Suppressor macrophage treated with lipopolysaccharide for 1 hour (primary cell): ENCODE measurements around the gene TMEM266.
"Not testable (repeated sequence)": the region's sequence is repeated elsewhere in the genome, so short reads cannot be mapped to it uniquely, and the experiment has no call there.

Experiments
- DNase-seq, 3 donors: peaks; one replicate each; pipeline ENCODE4 v3.0.0-alpha.2; 2020 to 2022

TMEM266 gene, protein sequence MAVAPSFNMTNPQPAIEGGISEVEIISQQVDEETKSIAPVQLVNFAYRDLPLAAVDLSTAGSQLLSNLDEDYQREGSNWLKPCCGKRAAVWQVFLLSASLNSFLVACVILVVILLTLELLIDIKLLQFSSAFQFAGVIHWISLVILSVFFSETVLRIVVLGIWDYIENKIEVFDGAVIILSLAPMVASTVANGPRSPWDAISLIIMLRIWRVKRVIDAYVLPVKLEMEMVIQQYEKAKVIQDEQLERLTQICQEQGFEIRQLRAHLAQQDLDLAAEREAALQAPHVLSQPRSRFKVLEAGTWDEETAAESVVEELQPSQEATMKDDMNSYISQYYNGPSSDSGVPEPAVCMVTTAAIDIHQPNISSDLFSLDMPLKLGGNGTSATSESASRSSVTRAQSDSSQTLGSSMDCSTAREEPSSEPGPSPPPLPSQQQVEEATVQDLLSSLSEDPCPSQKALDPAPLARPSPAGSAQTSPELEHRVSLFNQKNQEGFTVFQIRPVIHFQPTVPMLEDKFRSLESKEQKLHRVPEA

GRCh38 chr15:76059320-76060117 lies at the start of gene TMEM266:
TMEM266 (plus strand) TSS chr15:76059985; CDS start chr15:76134264, 74,279 bp downstream.
- peak; percentile 76 to 96 (median 88) for DNase-seq

GRCh38 chr15:76010613-76011012 lies 49.2 kb upstream of the TMEM266 start:
- no peak for DNase-seq

DNA sequence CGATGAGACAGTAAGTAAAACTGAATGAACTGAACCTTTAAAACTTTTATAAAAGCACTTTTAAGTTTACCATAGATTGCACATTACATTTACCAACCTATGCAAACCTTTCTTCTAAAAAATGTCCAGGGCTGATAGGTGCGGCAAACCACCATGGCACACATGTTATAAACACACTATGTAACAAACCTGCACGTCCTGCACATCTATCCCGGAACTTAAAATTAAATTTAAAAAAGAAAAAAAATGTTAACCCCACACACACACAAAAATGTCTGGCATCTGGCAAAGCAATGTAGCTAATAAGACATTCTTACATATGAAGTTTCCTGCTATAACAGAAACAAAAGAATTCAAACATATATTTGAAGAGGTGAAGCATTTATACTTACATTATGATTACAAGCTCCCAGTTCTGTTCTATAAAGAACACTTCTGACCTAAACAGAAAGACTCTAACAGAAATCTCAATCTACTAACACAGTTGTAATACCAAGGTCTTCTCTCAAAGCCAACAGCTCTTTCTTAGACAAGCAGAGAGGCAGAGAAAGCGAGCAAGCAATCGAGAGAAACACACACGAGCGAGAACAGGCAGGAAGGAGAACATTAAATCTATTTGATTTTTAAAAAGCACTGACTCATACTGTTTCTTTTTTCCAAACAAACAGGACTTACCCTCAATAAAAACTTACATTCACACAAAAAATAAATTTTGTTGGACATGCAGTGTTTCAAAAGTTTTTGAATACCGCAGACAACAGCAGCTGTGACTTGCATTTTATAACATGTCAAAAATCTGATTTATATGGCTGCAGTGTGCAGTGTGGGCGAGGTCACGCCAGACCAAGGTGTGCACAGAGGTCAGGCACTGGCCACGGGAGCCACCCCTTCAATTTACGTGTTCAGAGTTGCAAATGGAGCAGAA lies 47.9 kb upstream of the TMEM266 start, which contains the start of gene NRG4:
Gene NRG4 (minus strand): TSS at position 798 of the 925 bp plus-strand sequence. CDS start 1,194 bp downstream, outside the sequence.
- peak in 2 of 3 donors; percentile 17 to 20 for DNase-seq

- not testable (repeated sequence) for DNase-seq
Observed at GRCh38 chr15:76013470-76013869, 46.3 kb upstream of the TMEM266 start.

DNA sequence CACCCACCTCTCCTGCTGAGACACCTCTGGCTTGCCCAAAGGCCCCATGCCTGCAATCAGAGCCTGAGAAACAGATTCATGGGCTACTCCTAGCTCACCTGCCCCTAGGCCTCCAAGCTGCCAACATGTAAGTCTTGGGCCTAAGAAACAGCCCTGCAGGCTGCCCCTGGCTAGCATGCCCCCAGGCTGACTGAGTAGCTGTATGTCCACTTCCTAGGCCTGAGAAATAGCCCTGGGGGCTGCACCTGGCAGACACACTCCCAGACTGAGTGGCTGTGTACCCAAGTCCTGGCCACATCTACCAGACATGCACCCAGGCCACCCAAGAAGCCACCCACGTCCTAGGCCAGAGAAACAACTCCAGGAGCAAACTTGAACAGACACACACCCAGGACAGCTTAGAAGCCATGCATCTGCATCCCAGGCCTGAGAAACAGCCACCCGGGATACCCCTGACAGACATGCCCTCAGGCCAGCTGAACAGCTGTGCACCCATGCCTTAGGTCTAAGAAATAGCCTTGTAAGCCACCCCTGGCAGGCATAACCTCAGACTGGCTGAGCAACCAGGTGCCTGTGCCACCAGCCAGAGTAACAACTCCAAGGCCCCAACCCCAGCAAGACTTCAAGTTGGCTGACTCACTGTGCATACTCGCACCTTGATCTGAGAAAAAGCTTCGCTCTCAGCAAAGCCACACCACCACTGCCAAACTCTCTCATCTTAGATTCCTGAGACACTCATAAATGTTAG lies 35.6 kb upstream of the TMEM266 start:
- no peak for DNase-seq

DNA sequence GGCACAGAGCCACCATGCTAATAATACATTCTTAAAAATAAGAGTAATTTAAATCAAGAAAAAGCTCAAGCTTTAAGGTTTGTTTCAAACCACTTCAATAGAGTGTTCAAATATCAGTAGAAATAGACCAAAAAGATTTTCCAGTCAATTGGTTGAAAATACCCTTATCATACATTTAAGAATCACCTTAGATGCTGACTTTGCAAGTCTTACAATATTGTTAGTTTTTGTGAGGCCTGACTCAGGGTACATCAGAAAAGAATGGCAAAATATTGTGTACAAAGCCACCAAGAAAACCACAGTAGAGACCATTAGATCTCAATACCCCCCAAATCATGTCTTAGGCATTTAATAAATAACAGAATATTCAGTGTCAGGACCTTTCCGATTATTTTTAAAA lies 27.7 kb upstream of the TMEM266 start:
- DNase-seq: no peak

GRCh38 chr15:76033438-76033837 lies 26.3 kb upstream of the TMEM266 start:
- no peak for DNase-seq

GRCh38 chr15:76034111-76034510 lies 25.7 kb upstream of the TMEM266 start:
- no peak for DNase-seq

DNA sequence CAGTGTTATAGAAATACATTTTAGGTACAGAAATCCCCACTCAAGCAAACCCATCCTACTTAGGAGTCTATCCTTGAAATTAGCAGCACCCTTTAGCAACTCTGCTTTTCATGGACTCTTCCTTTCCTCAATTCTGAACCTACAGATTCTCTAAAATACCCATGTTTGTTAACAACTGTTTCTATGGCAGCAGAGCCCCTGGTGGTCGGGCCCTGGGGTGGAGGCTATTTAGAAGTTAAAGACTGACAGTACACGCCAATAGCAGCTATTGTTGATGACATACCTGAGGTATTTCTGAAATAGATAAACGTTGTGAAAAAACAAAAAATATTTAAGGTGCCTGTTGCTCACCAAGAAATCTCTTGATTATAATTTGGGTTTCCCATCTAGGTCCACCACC lies 24.2 kb upstream of the TMEM266 start:
- no peak for DNase-seq

- DNase-seq: no peak
Observed at GRCh38 chr15:76038512-76038911, 21.3 kb upstream of the TMEM266 start.

DNA sequence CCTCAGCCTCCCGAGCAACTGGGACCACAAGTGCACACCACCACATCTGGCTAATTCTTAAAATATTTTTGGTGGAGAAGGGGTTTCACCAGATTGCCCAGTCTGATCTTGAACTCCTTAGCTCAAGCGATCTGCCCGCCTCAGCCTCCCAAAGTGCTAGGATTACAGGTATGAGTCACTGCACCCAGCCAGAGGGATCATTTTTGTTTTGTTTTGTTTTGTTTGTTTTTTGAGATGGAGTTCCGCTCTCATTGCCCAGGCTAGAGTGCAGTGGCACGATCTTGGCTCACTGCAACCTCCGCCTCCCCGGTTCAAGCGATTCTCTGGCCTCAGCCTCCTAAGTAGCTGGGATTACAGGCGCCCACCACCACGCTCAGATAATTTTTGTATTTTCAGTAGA lies 5.6 kb upstream of the TMEM266 start:
- not testable (repeated sequence) for DNase-seq

DNA sequence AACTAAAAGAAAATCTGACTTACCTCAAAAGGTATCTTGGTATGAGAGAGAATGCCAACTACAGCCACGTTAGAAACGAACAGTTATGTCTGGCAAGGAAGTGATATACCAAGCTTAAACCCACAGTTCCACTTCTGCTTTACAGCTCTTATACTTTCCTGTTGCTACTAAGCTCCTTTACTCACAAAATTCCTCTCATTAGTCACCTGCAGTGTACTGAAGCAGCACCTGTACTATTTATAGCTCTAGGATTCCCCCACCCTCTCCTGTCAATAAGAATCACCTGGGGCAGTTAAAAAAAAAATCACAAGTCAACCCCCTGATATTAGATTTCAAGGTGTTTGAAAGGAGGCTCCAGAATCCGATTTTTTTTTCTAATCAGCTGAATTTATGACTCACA lies 2.9 kb upstream of the TMEM266 start:
- DNase-seq: peak; percentile 35 to 54 (median 52)

- DNase-seq: peak; percentile 72 to 81 (median 79)
Observed at GRCh38 chr15:76057332-76058000, 2.3 kb upstream of the TMEM266 start.

DNA sequence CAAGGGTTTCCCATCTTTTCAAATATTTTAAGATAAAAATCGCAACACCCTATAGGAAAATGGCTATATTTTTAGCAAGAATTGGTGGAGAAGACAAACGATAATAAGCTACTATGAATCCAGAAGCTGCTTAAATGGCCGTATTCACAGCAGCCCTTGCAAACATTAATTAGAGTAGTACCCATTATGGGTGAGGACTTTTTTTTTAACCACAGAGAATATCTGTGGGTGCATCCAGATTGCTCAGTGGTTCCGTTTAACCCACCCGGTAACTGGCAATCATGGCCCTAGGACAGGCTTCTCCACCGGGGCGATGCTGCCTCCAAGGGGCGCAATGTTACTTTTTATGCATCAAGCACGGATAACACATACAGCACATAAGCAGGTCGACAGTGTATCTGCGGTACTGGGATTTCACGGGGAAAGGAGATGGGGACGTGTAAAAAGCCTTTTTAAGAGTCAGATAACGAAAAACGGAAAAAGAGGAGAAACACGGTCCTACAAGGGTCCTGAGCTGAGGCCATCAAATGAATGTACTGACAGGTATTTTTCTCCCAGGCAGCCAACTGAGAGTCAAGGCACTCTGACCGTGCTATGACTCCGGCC lies 968 bp upstream of the TMEM266 start:
- peak; percentile 63 to 70 (median 68) for DNase-seq

DNA sequence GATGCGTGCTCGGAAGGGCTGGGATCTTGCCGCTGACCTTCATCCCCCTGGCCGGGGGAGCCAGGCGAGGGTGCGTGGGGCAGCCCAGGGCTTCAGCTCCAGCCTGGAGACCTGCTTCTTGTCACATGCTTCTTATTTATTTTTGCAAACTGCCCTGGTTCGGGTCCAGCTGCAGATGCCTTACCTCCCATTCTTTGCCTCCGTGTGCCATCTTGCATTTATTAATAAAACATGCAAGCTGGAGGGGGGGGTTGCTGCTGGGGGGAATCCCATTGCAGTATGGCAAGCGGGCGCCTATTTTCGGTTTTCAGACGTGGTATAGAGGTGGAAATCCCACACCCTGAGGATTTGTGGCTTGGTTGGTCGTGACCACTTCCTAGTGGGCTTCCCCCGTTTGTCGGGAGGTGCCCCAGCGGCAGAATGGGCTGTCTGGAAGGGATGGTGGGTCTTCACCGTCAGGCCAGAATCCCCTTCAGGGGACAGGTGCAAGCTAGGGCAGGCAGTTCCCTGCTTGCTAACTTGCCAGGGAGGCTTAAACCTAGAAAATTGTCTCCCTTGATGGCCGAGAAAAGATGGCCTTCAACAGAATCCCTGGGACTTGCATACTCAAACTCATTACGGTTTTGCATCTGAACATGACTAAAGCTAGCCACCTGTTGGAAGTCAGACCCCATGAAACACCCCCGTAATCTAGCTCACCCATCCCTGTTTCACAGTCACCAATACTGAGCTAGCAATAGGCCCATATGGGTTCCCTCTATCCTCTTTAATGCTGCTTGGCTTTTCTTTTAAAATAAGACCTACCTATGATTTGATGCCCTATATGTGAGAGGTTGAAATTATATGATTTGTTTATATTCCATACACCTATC lies 569 bp downstream of the TMEM266 start:
- DNase-seq: peak; percentile 83 to 89 (median 86)

DNA sequence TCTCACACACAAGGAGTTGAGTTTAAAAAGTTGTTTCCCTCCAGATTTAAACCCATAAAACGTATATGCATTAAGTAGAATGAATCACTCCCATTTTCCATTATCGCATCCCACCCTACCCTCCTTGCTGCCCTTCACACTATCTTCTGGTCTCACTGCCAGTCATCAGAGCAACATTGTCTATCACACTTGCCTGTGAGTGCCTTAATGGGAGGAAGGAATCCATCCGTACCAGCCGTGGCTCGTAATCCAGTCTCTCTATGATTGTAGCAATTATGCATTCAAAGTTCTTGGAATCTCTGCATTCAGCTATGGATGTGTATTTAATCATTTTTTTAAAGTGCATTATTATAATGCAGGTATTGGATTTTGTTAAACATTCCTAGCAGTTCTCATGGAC lies 1.9 kb downstream of the TMEM266 start:
- no peak for DNase-seq

DNA sequence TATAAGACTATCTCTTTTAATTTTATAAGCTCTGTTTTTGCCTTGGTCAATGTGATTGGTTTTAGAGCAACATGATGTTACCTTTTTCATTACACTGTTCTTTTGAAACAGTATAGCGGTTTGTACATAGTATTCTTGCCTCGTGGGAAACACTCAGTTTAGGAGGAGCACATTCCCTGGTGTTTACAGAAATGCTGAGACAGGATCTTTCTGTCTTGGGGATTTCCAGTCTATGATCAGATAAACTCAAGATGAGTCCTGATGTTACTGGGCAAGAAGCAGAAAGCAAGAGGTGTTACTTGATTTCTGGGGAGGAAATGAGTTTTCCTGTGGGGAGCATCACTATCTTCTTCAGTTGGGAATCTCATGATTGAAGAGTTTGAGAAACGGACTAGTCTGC lies 2.5 kb downstream of the TMEM266 start:
- DNase-seq: peak; percentile 58 to 67 (median 62)

DNA sequence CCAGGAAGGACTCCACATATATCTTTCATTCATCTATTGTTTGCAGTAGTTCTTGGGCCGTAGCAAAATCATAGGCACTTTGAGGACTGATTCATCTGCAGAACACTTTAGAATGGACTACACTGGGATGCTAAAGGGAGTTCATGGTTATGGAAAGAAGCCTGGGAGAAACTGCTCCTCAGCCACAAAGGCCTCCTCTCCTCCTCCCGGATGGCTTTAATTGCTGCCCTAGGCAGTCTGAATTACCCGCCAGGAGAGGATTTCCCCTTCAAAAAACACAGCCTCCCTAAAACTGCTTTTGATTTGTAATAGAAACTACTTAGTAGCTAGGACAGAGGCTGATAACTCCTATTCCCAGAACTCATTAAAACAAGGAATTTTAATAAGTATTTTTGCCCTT lies 4.6 kb downstream of the TMEM266 start:
- peak in 2 of 3 donors; percentile 36 to 43 for DNase-seq

DNA sequence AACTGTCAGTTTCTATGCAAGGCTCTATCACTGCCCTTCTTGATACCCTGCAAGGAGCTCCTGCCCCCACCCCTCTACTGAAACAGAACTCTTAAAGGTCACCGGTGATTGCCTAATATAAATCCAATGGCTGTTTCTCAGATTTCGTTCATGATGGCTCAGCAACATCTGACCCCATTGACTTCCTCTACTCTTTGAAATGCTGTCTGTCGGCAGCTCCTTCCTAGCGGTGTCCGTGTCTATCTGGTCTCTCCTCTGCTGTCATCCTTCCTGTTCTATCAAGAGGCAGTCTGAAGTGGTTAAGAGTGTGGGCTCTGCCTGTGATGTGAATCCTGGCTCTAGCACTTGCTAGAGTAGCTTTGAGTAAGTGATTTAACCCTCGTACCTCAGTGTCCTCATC lies 5.5 kb downstream of the TMEM266 start:
- peak; percentile 85 to 91 (median 88) for DNase-seq
